Stomach (tissue), 9 donors: ENCODE measurements around the gene BNIP2. TPM values are rescaled to one million over a fixed set of nuclear protein-coding genes. Genes with fewer than 3 reads are reported as not detected.

Experiments
- DNase-seq, 2 donors: peaks; one replicate each; pipeline versions ENCODE4 v3.0.0 to v3.0.0-alpha.2; 2013 to 2019
- H3K27ac ChIP-seq, 5 donors: fragments of 200-600 bp in 4 of 5; sonication (generic) in 4 of 5; one replicate each; pipeline ENCODE4 v1.5.1; 2013 to 2019; ENCODE audit warnings: mild to moderate bottlenecking in 1 of 5, moderate library complexity in 1 of 5
- H3K27me3 ChIP-seq, 3 donors: fragments of 200-600 bp; sonication (generic); one replicate each; pipeline ENCODE4 v1.5.1; 2017 to 2019; ENCODE audit warnings: mixed run types in 1 of 3
- H3K36me3 ChIP-seq, 4 donors: fragments of 200-600 bp; sonication (generic); 1 replicate in 3 of 4; 2 replicates in 1 of 4; pipeline ENCODE4 v1.5.1; 2016 to 2019
- H3K4me1 ChIP-seq, 4 donors: fragments of 200-600 bp; sonication (generic); one replicate each; pipeline ENCODE4 v1.5.1; 2016 to 2019
- H3K4me3 ChIP-seq, 4 donors: fragments of 200-600 bp; sonication (generic) in 3 of 4; one replicate each; pipeline ENCODE4 v1.5.1; 2016 to 2019; ENCODE audit warnings: mild to moderate bottlenecking in 1 of 4
- H3K9me3 ChIP-seq, 4 donors: fragments of 200-600 bp; sonication (generic); one replicate each; pipeline ENCODE4 v1.5.1; 2016 to 2019
- EP300 ChIP-seq: sonication (generic); formaldehyde crosslinking; IDR thresholded peaks from one replicate; pipeline ENCODE4 v1.6.1; 2017; ENCODE audit warnings: antibody characterized with exemption
- POLR2A ChIP-seq, 4 donors: fragments of 450-650 bp; IDR thresholded peaks; one replicate each; pipeline ENCODE4 v1.6.1; 2016; ENCODE audit warnings: antibody characterized with exemption in 4 of 4, control low read depth in 2 of 4, mild to moderate bottlenecking in 1 of 4, moderate library complexity in 1 of 4
- POLR2AphosphoS5 ChIP-seq, 3 donors: sonication (generic); formaldehyde crosslinking; IDR thresholded peaks; one replicate each; pipeline ENCODE4 v1.6.1; 2016; ENCODE audit warnings: antibody characterized with exemption in 3 of 3
- WGBS, 5 donors: extraction: QIAGEN DNeasy Blood & Tissue Kit in 3 of 5; methylation state at CpG; one replicate each; pipeline versions ENCODE4 v1.1.5 to v1.1.7; 2013 to 2018; 5-methylcytosine and 5-hydroxymethylcytosine counted together
- intact Hi-C: fragments of 100-400 bp; cut with DNase I; formaldehyde crosslinking; loops from one replicate; pipeline ENCODE4 v1.15.1; 2023; ENCODE audit warnings: low total_unique reads
- polyA plus RNA-seq, 3 donors: library from polyadenylated mRNA; stranded (reverse); fragments of 200-250 nt; gene quantifications; one replicate each; pipeline ENCODE4 v1.2.3, GENCODE V29; 2013
- total RNA-seq, 5 donors: library from RNA; depleted of rRNA; stranded (reverse); fragments of >200 nt; gene quantifications; one replicate each; pipeline versions ENCODE4 v1.1.0 to v1.2.3, GENCODE V29; 2014 to 2016
- TF ChIP-seq, protein P1 (sequence below), 7 experiments: fragments of 450-650 bp in 4 of 7; fragments of 200-600 bp in 3 of 7; sonication (generic) in 3 of 7; IDR thresholded peaks; one replicate each; pipeline ENCODE4 v1.5.1; 2016 to 2019; ENCODE audit warnings: antibody characterized with exemption in 7 of 7, control low read depth in 2 of 7, mild to moderate bottlenecking in 1 of 7
- donor health status: healthy with polysubstance abuse.
- donor health status: Bipolar disorder and iron deficiency.
- donor health status: healthy.

Gene BNIP2
- total and polyA plus RNA-seq, 8 donors: 15.2 to 194 (median 53.6) TPM

DNA sequence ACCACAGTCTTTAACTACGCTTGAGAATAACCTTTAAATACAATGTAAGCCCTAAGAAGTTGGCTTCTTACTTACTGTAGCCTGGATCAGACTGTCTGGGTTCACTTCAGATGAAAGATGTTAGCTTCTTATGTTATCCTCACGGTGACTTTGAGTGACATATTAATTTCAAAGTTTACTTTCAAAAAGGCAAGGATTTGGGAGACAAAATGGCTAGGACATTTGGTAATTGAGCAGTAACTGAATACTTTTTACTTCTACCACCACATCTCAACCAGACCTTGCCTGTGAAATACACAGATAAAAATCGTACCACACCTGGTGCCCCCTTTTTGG, 36.0 kb upstream of the BNIP2 start:
- 10 to 21% (median 17%) methylated on average over 3 of the region's 3 CpGs for WGBS, 5 donors
- no peak for DNase-seq
- peaks cover 0 to 19% (median 0%) of the 10 kb centered on the region in 3 donors for H3K27me3 ChIP-seq
- H3K27ac ChIP-seq: no peak overlapping the region
- H3K4me3 ChIP-seq: no peak overlapping the region
- H3K4me1 ChIP-seq: peaks cover 0 to 9% (median 4%) of the 10 kb centered on the region in 4 donors
- H3K9me3 ChIP-seq: no peaks in the 10 kb centered on the region
- TF ChIP-seq, protein P1, sequence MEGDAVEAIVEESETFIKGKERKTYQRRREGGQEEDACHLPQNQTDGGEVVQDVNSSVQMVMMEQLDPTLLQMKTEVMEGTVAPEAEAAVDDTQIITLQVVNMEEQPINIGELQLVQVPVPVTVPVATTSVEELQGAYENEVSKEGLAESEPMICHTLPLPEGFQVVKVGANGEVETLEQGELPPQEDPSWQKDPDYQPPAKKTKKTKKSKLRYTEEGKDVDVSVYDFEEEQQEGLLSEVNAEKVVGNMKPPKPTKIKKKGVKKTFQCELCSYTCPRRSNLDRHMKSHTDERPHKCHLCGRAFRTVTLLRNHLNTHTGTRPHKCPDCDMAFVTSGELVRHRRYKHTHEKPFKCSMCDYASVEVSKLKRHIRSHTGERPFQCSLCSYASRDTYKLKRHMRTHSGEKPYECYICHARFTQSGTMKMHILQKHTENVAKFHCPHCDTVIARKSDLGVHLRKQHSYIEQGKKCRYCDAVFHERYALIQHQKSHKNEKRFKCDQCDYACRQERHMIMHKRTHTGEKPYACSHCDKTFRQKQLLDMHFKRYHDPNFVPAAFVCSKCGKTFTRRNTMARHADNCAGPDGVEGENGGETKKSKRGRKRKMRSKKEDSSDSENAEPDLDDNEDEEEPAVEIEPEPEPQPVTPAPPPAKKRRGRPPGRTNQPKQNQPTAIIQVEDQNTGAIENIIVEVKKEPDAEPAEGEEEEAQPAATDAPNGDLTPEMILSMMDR (IDR thresholded peaks at IDR 0.05): no peak
- no peak for TF ChIP-seq EP300
- TF ChIP-seq POLR2AphosphoS5 (IDR thresholded peaks at IDR 0.05): no peak
- no peak for TF ChIP-seq POLR2A (IDR thresholded peaks at IDR 0.05)
- intact Hi-C loops: loop anchor here (10.0 kb wide), 1 partner anchor 450 kb away; no protein-coding TSS in a partner anchor
- no peaks in the 10 kb centered on the region for H3K36me3 ChIP-seq

DNA sequence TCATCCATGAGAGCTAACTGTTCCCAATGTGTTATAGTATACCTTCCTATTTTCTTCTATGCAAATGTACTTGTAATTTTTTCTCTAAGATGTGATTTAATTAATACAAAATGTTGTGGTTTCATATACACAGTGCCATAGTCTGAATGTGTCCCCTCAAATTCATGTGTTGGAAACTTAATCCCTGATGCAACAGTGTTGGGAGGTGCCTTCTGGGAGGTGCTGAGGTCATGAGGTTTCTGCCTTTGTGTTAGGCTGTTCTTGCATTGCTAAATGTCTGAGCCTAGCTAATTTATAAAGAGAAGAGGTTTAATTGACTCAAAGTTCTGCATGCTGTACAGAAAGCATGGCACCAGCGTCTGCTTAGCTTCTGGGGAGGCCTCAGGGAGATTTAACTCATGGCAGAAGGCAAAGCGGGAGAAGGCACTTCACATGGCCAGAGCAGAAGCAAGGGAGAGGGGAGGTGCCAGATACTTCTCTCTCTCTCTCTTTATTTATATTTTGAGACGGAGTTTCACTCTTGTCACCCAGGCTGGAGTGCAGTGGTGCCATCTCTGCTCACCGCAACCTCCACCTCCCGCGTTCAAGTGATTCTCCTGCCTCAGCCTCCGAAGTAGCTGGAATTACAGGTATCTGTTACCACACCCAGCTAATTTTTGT, 34.7 kb upstream of the BNIP2 start:
- no peak overlapping the region for H3K27ac ChIP-seq
- H3K9me3 ChIP-seq: no peaks in the 10 kb centered on the region
- intact Hi-C loops: loop anchor here (10.0 kb wide), 1 partner anchor 451 kb away; no protein-coding TSS in a partner anchor
- TF ChIP-seq POLR2AphosphoS5 (IDR thresholded peaks at IDR 0.05) (no peak), POLR2A (IDR thresholded peaks at IDR 0.05) (no peak), EP300 (no peak)
- TF ChIP-seq, protein P1 (IDR thresholded peaks at IDR 0.05): no peak
- no peaks in the 10 kb centered on the region for H3K36me3 ChIP-seq
- WGBS, 5 donors: 64 to 88% (median 84%) methylated on average over 7 of the region's 7 CpGs
- peaks cover 0 to 8% (median 0%) of the 10 kb centered on the region in 3 donors for H3K27me3 ChIP-seq
- H3K4me3 ChIP-seq: no peak overlapping the region
- peaks cover 0 to 9% (median 4%) of the 10 kb centered on the region in 4 donors for H3K4me1 ChIP-seq
- no peak for DNase-seq

DNA sequence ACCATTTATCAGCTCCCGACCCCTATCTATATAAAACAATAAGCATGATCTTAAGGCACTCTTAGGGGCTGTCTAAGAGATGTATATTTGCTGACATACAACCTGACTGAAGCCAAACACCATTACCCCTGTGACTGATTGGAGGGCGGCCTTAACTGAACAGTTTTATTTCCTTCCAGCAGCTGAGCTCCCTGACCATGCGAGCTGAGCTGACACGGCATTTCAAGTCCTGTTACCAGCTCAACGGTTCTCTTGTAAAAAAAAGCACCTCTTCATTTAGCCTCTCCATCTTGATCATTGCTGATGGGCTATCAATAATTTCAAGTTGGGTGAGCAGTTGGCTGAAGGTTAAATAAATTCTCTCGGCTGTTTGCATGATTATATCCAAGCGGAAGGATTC, 33.4 kb upstream of the BNIP2 start:
- no peak overlapping the region for H3K27ac ChIP-seq
- no peak for TF ChIP-seq POLR2AphosphoS5 (IDR thresholded peaks at IDR 0.05)
- 63 to 72% (median 65%) methylated on average over 7 of the region's 7 CpGs for WGBS, 5 donors
- intact Hi-C loops: loop anchor here (10.0 kb wide), 1 partner anchor 452 kb away; no protein-coding TSS in a partner anchor
- H3K27me3 ChIP-seq: peaks cover 0 to 7% (median 5%) of the 10 kb centered on the region in 3 donors
- peaks cover 0 to 9% (median 4%) of the 10 kb centered on the region in 4 donors for H3K4me1 ChIP-seq
- H3K9me3 ChIP-seq: no peaks in the 10 kb centered on the region
- H3K36me3 ChIP-seq: no peaks in the 10 kb centered on the region
- H3K4me3 ChIP-seq: no peak overlapping the region
- DNase-seq: no peak

DNA sequence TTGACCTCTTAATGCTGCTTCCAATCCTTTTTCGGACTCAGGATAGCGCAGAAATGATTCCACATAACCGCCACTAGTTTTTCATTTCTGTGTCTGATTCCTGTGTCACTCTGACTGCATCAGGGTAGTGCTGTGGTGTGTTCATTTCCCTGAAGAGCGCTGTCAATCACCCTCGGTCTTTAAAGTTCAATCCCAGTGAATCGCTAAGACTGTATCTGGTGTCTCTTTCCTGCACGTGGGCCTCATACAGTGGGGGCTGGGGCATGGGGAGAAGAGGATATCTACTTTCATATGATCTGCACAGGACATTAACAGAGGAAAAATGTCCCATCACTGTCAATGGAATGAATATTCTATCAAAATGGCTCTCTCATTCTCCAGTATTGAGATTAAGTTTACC, 32.9 kb upstream of the BNIP2 start:
- intact Hi-C loops: loop anchor here (10.0 kb wide), 1 partner anchor 453 kb away; no protein-coding TSS in a partner anchor
- H3K27me3 ChIP-seq: peaks cover 0 to 7% (median 5%) of the 10 kb centered on the region in 3 donors
- no peak for TF ChIP-seq EP300
- TF ChIP-seq POLR2A (IDR thresholded peaks at IDR 0.05): no peak
- TF ChIP-seq, protein P1 (IDR thresholded peaks at IDR 0.05): no peak
- TF ChIP-seq POLR2AphosphoS5 (IDR thresholded peaks at IDR 0.05): no peak

DNA sequence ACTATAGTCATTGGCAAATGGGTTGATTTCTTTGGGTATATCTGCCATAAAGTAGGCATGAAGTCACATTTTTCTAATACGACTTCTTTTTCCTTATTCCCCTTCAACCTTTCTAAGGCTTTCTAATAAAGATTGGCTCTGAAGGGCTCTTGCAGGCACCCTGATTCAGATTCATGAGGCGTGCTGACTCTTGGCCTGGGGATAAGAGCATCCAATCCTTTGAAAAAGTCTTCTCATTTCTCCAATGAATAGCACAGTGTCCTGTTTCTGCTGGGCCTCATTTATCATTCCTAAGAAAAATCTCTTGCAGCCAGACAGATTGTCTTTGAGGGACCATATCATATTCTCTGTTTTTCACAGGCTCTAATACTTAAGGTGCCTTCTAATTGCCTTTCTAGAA, 32.3 kb upstream of the BNIP2 start:
- no peak for TF ChIP-seq EP300
- TF ChIP-seq, protein P1 (IDR thresholded peaks at IDR 0.05): no peak
- intact Hi-C loops: loop anchor here (10.0 kb wide), 1 partner anchor 453 kb away; no protein-coding TSS in a partner anchor

More for the DNA sequence above, 32.9 kb upstream of the BNIP2 start:
- WGBS, 5 donors: 79 to 87% (median 84%) methylated on average over 7 of the region's 7 CpGs
- Histone ChIP-seq H3K36me3 (no peaks in the 10 kb centered on the region), H3K9me3 (no peaks in the 10 kb centered on the region), H3K4me1 (peaks cover 0 to 9% (median 4%) of the 10 kb centered on the region in 4 donors), H3K27ac (no peak overlapping the region), H3K4me3 (no peak overlapping the region)
- DNase-seq: no peak

More for the DNA sequence above, 32.3 kb upstream of the BNIP2 start:
- WGBS, 5 donors: 85 to 91% (median 89%) methylated on average over 2 of the region's 2 CpGs
- no peaks in the 10 kb centered on the region for H3K36me3 ChIP-seq
- H3K27ac ChIP-seq: no peak overlapping the region
- no peak for DNase-seq
- H3K27me3 ChIP-seq: peaks cover 0 to 7% (median 5%) of the 10 kb centered on the region in 3 donors
- no peaks in the 10 kb centered on the region for H3K9me3 ChIP-seq
- no peak overlapping the region for H3K4me3 ChIP-seq
- peaks cover 0 to 9% (median 4%) of the 10 kb centered on the region in 4 donors for H3K4me1 ChIP-seq
